PC-9 (cell line): Measurements from ENCODE around the gene PIAS4. TPM values are rescaled to one million over a fixed set of nuclear protein-coding genes. Genes with fewer than 3 reads are reported as not detected.

Source experiments
- BruUV-seq: library from RNA; stranded (reverse); fragments of 400-500 nt; replicated peaks from 2 replicates; lab custom pipeline; 2021; lab: Mats Ljungman, UMichigan
- CTCF ChIA-PET: fragments of 300-600 bp; sonication (Branson Sonifier 250); formaldehyde crosslinking; loops from one replicate; lab custom pipeline; 2022; ENCODE audit warnings: antibody characterized with exemption; lab: Charles Lee
- POLR2A ChIA-PET: fragments of 300-600 bp; sonication (Branson Sonifier 250); formaldehyde crosslinking; loops from one replicate; lab custom pipeline; 2022; ENCODE audit warnings: antibody characterized with exemption; ENCODE audit not compliant: unreplicated experiment; lab: Charles Lee
- DNase-seq, 2 experiments: peaks; one replicate each; pipeline versions ENCODE4 v3.0.0 to v3.0.0-alpha.2; 2015 to 2022; ENCODE audit warnings: mixed read lengths in 1 of 2
- H2AFZ ChIP-seq: fragments of 200-600 bp; sonication (generic); 2 replicates; pipeline ENCODE4 v1.8.1; 2017; ENCODE audit warnings: antibody characterized with exemption
- H3F3A ChIP-seq: fragments of 200-600 bp; sonication (generic); 2 replicates; pipeline ENCODE4 v1.8.1; 2017; ENCODE audit warnings: antibody characterized with exemption, mild to moderate bottlenecking, low read depth; ENCODE audit not compliant: insufficient read depth
- H3K27ac ChIP-seq: fragments of 200-600 bp; sonication (generic); 2 replicates; pipeline ENCODE4 v1.6.1; 2016; ENCODE audit warnings: mixed run types
- H3K27me3 ChIP-seq: fragments of 200-600 bp; sonication (generic); 2 replicates; pipeline ENCODE4 v1.6.1; 2016; ENCODE audit warnings: low read depth, mixed run types; ENCODE audit not compliant: insufficient read depth
- H3K36me3 ChIP-seq: fragments of 200-600 bp; sonication (generic); 2 replicates; pipeline ENCODE4 v1.6.1; 2016; ENCODE audit warnings: low read depth, mixed run types
- H3K4me1 ChIP-seq: fragments of 200-600 bp; sonication (generic); replicated peaks from 2 replicates; pipeline ENCODE4 v1.6.1; 2016; ENCODE audit warnings: mixed run types; ENCODE audit not compliant: insufficient read depth
- H3K4me2 ChIP-seq: fragments of 200-600 bp; sonication (generic); 2 replicates; pipeline ENCODE4 v1.6.1; 2017; ENCODE audit warnings: mixed run types
- H3K4me3 ChIP-seq: fragments of 200-600 bp; sonication (generic); 2 replicates; pipeline ENCODE4 v1.6.1; 2016; ENCODE audit warnings: mixed run types
- H3K79me2 ChIP-seq: fragments of 200-600 bp; sonication (generic); 2 replicates; pipeline ENCODE4 v1.6.1; 2017; ENCODE audit warnings: low read depth, mixed run types
- H3K9me2 ChIP-seq: fragments of 200-600 bp; sonication (generic); 2 replicates; pipeline ENCODE4 v1.8.1; 2017; ENCODE audit warnings: mild to moderate bottlenecking; ENCODE audit not compliant: insufficient read depth
- H3K9me3 ChIP-seq: fragments of 200-600 bp; sonication (generic); 2 replicates; pipeline ENCODE4 v1.8.1; 2016; ENCODE audit warnings: low read depth; ENCODE audit not compliant: insufficient read depth
- H4K20me1 ChIP-seq: fragments of 200-600 bp; sonication (generic); 2 replicates; pipeline ENCODE4 v1.8.1; 2017; ENCODE audit not compliant: insufficient read depth
- CTCF ChIP-seq: fragments of 200-600 bp; sonication (generic); conservative IDR thresholded peaks from 2 replicates; pipeline ENCODE4 v1.6.1; 2017; ENCODE audit warnings: mixed run types, antibody characterized with exemption, mild to moderate bottlenecking, moderate library complexity
- EZH2 ChIP-seq: fragments of 200-600 bp; sonication (generic); IDR thresholded peaks from 2 replicates; pipeline ENCODE4 v1.8.0; 2017; ENCODE audit warnings: antibody characterized with exemption, low read depth
- intact Hi-C: fragments of 100-400 bp; cut with micrococcal nuclease; formaldehyde crosslinking; loops from one replicate; pipeline ENCODE4 v1.10.0; 2022; ENCODE audit not compliant: unreplicated experiment
- microRNA-seq: library from miRNA; unstranded; fragments of <30 nt; microRNA quantifications from one replicate; pipeline ENCODE4 v1.2.0, GENCODE V29; 2021; ENCODE audit warnings: borderline number of aligned reads, borderline replicate concordance
- total RNA-seq: library from RNA; stranded (reverse); gene quantifications from 2 replicates; pipeline ENCODE4 v1.2.3, GENCODE V29; 2021

Gene PIAS4
- total RNA-seq, 1 experiment from 2014 or later, result 26.5 TPM

- POLR2A ChIA-PET, result no interaction called here
- CTCF ChIA-PET, result interaction anchor here (0.6 kb wide), 1 partner anchor 760 kb away, joined by 5 read pairs; no protein-coding TSS in a partner anchor
- intact Hi-C loops, result no loop called here
Observed at GRCh38 chr19:4087787-4088679, 80.5 kb downstream of the PIAS4 start.

GRCh38 chr19:4088975-4089374, 81.4 kb downstream of the PIAS4 start:
- H3K4me2 ChIP-seq, result no peak overlapping the region
- H3K9me2 ChIP-seq, result no peaks in the 10 kb centered on the region
- ChIA-PET POLR2A (no interaction called here), CTCF (interaction anchor here (0.6 kb wide), 1 partner anchor 761 kb away, joined by 5 read pairs; no protein-coding TSS in a partner anchor)
- H3K36me3 ChIP-seq, result no peaks in the 10 kb centered on the region
- BruUV-seq, result no TSS peak
- intact Hi-C loops, result no loop called here
- H3K79me2 ChIP-seq, result no peaks in the 10 kb centered on the region
- peaks cover 20% of the 10 kb centered on the region for H3K4me1 ChIP-seq
- no peak overlapping the region for H3K27ac ChIP-seq
- no peak overlapping the region for H2AFZ ChIP-seq
- no peak for DNase-seq
- H4K20me1 ChIP-seq, result no peaks in the 10 kb centered on the region
- TF ChIP-seq CTCF (no peak), EZH2 (no peak)
- H3K27me3 ChIP-seq, result no peaks in the 10 kb centered on the region
- H3K4me3 ChIP-seq, result no peak overlapping the region
- H3K9me3 ChIP-seq, result no peaks in the 10 kb centered on the region
- peaks cover 15% of the 10 kb centered on the region; the same call in 1 of the 2 replicates for H3F3A ChIP-seq

More at GRCh38 chr19:4087787-4088679, 80.5 kb downstream of the PIAS4 start:
- Histone ChIP-seq H3K27me3 (no peaks in the 10 kb centered on the region), H2AFZ (no peak overlapping the region), H3K79me2 (no peaks in the 10 kb centered on the region), H3K36me3 (no peaks in the 10 kb centered on the region), H4K20me1 (no peaks in the 10 kb centered on the region), H3K9me3 (no peaks in the 10 kb centered on the region), H3K4me1 (peaks cover 29% of the 10 kb centered on the region), H3K4me3 (no peak overlapping the region), H3K27ac (no peak overlapping the region), H3F3A (peaks cover 24% of the 10 kb centered on the region; the same call in 1 of the 2 replicates), H3K4me2 (no peak overlapping the region), H3K9me2 (no peaks in the 10 kb centered on the region)
- DNase-seq, result no peak
- TF ChIP-seq EZH2, result no peak
- TF ChIP-seq CTCF, result no peak
- no TSS peak for BruUV-seq

Small RNAs within 50 kb of the gene (microRNA-seq; reads per million reads assigned to microRNA genes)
- gene MIR637, result not detected

Other genes with a start within 250 kb of the PIAS4 start
- gene APBA3, start 246.0 kb upstream of the PIAS4 start, total RNA-seq, result 16.0 and 22.1 TPM in 2 replicates
- 31.6 and 42.0 TPM in 2 replicates for gene MRPL54, start 245.1 kb upstream of the PIAS4 start, total RNA-seq
- not detected in 2 replicates for gene RAX2, start 235.5 kb upstream of the PIAS4 start, total RNA-seq
- gene MATK, start 221.4 kb upstream of the PIAS4 start, total RNA-seq, result not detected in 2 replicates
- not detected in 2 replicates for gene ZFR2, start 138.7 kb upstream of the PIAS4 start, total RNA-seq
- gene ATCAY, start 127.1 kb upstream of the PIAS4 start, total RNA-seq, result not detected in 2 replicates
- not detected in 2 replicates for gene NMRK2, start 74.7 kb upstream of the PIAS4 start, total RNA-seq
- 38.1 and 46.5 TPM in 2 replicates for gene DAPK3, start 36.6 kb upstream of the PIAS4 start, total RNA-seq
- 1,471 and 1,742 TPM in 2 replicates for gene EEF2, start 22.3 kb upstream of the PIAS4 start, total RNA-seq
- gene ZBTB7A, start 59.2 kb downstream of the PIAS4 start, total RNA-seq, result 41.2 and 48.2 TPM in 2 replicates
- gene MAP2K2, start 116.4 kb downstream of the PIAS4 start, total RNA-seq, result 160 and 211 TPM in 2 replicates
- gene CREB3L3, start 145.9 kb downstream of the PIAS4 start, total RNA-seq, result not detected in 2 replicates
- 22.2 and 23.2 TPM in 2 replicates for gene SIRT6, start 174.8 kb downstream of the PIAS4 start, total RNA-seq
- 0.79 and 1.0 TPM in 2 replicates for gene ANKRD24, start 175.0 kb downstream of the PIAS4 start, total RNA-seq
- gene EBI3, start 221.8 kb downstream of the PIAS4 start, total RNA-seq, result not detected in 2 replicates
- gene YJU2, start 239.3 kb downstream of the PIAS4 start, total RNA-seq, result 8.7 and 11.0 TPM in 2 replicates